ENCODE results near the gene PDXK.

DNA sequence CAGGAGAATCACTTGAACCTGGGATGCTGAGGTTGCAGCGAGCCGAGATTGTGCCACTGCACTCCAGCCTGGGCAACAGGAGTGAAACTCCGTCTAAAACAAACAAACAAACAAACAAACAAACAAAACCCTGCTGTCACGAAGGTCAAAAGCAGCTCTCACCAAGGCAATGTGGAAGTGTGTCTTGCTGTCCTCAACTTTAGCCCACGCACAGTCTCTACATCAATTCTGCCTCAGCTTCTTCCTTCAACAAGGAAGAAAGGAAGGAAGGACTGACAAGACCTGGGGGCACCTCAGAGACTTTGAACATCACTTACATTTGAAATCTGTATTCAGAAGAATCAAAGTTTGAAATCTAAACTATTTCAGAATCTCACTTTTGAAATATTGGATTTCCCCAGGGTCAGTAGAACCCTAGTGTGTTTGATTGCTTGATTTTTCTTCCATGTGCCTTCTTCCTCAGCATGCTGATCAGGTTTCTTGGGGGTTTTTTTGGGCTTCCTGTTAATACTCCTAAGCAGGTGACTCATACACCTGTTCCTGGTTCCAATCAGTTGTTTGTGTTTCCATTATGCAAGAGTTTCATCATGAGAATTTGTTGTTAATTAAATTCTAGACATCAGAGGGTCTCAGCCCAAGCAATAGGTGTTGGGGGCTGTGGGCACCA, 63.6 kb downstream of the PDXK start:
- TF ChIP-seq POLR2AphosphoS5 (IDR thresholded peaks at IDR 0.05; ENCODE audit: low read depth, low read length): no peak
- no peak for TF ChIP-seq POLR2A (IDR thresholded peaks at IDR 0.05; ENCODE audit: low read depth, low read length)

All from GM12892 (cell line).